HepG2 (cell line): ENCODE measurements around the gene PYGL. TPM values are rescaled to one million over a fixed set of nuclear protein-coding genes. Genes with fewer than 3 reads are reported as not detected.

ENCODE experiments used
- E2F5 ChIP-seq: sonication (generic); formaldehyde crosslinking; conservative IDR thresholded peaks from 2 replicates; pipeline ENCODE4 v1.4.0; 2020; ENCODE audit warnings: missing genetic modification reagents
- ELF4 ChIP-seq: sonication (generic); formaldehyde crosslinking; IDR thresholded peaks from 2 replicates; pipeline ENCODE4 v1.5.0; 2020; ENCODE audit warnings: missing genetic modification reagents, mild to moderate bottlenecking, moderate library complexity, borderline replicate concordance
- HNRNPUL1 ChIP-seq: fragments of 200-400 bp; formaldehyde crosslinking; IDR thresholded peaks from 2 replicates; pipeline ENCODE4 v1.6.1; 2017; ENCODE audit warnings: low read depth, mild to moderate bottlenecking, low read length, moderate library complexity
- IKZF4 ChIP-seq: sonication (generic); formaldehyde crosslinking; IDR thresholded peaks from 2 replicates; pipeline ENCODE4 v1.5.1; 2020; ENCODE audit warnings: borderline replicate concordance, mild to moderate bottlenecking, low read depth, missing genetic modification reagents; ENCODE audit errors: not compliant biosample characterization
- NR0B2 ChIP-seq: sonication (generic); formaldehyde crosslinking; IDR thresholded peaks from 2 replicates; pipeline ENCODE4 v1.4.0; 2020; ENCODE audit warnings: mild to moderate bottlenecking, missing genetic modification reagents
- NR2F1 ChIP-seq, 2 experiments: fragments of 450-650 bp in 1 of 2; formaldehyde crosslinking in 1 of 2; IDR thresholded peaks; 2 replicates each; pipeline versions ENCODE4 v1.5.0 to v1.6.1; 2016 to 2020; ENCODE audit warnings: mild to moderate bottlenecking in 1 of 2, missing compliant biosample characterization in 1 of 2, missing genetic modification reagents in 1 of 2, moderate library complexity in 1 of 2
- POLR2A ChIP-seq, 2 experiments: IDR thresholded peaks; 2 replicates each; pipeline ENCODE4 v1.6.1; 2011; ENCODE audit warnings: low read depth in 2 of 2, low read length in 2 of 2, mild to moderate bottlenecking in 1 of 2, moderate library complexity in 1 of 2; ENCODE audit not compliant: insufficient read depth in 1 of 2
- SMAD9 ChIP-seq: sonication (generic); formaldehyde crosslinking; IDR thresholded peaks from 2 replicates; pipeline ENCODE4 v1.5.1; 2020; ENCODE audit warnings: mild to moderate bottlenecking, missing genetic modification reagents
- SMARCE1 ChIP-seq: fragments of 450-650 bp; IDR thresholded peaks from 2 replicates; pipeline ENCODE4 v1.6.1; 2017; ENCODE audit warnings: borderline replicate concordance
- WIZ ChIP-seq: sonication (generic); formaldehyde crosslinking; IDR thresholded peaks from 2 replicates; pipeline ENCODE4 v1.5.1; 2020; ENCODE audit warnings: mild to moderate bottlenecking, missing genetic modification reagents
- ZNF510 ChIP-seq: sonication (generic); formaldehyde crosslinking; IDR thresholded peaks from 2 replicates; pipeline ENCODE4 v1.4.0; 2020; ENCODE audit warnings: low read depth, mild to moderate bottlenecking, missing genetic modification reagents
- ZNF580 ChIP-seq: IDR thresholded peaks from 2 replicates; pipeline ENCODE4 v1.6.1; 2016; ENCODE audit warnings: low read depth, borderline replicate concordance
- ZNF788 ChIP-seq: sonication (generic); formaldehyde crosslinking; IDR thresholded peaks from 2 replicates; pipeline ENCODE4 v1.5.0; 2020; ENCODE audit warnings: mild to moderate bottlenecking, missing genetic modification reagents, borderline replicate concordance
- polyA plus RNA-seq, 8 experiments: library from polyadenylated mRNA; depleted of rRNA in 3 of 8; stranded (reverse) in 7 of 8; unstranded in 1 of 8; fragments of >200 nt; fragmentation: Illumina TruSeq in 4 of 8; extraction: Trizol in 4 of 8; gene quantifications; 2 replicates each; pipeline versions ENCODE4 v1.2.1 to v1.2.3, GENCODE V29; 2011 to 2016; ENCODE audit warnings: low read depth in 4 of 8, missing spikeins in 1 of 8, mixed read lengths in 1 of 8; ENCODE audit not compliant: insufficient read depth in 1 of 8
- total RNA-seq, 5 experiments: library from RNA; depleted of rRNA; stranded (reverse); fragments of >200 nt; fragmentation: Illumina TruSeq; extraction: Trizol; gene quantifications; 2 replicates each; pipeline ENCODE4 v1.2.3, GENCODE V29; 2016; ENCODE audit warnings: low read depth in 1 of 5
- TF ChIP-seq, protein P1 (sequence below): sonication (generic); formaldehyde crosslinking; IDR thresholded peaks from 2 replicates; pipeline ENCODE4 v1.5.0; 2020; ENCODE audit warnings: missing genetic modification reagents, mild to moderate bottlenecking, borderline replicate concordance
- TF ChIP-seq, protein P2 (sequence below): sonication (generic); formaldehyde crosslinking; IDR thresholded peaks from 2 replicates; pipeline ENCODE4 v1.5.0; 2020; ENCODE audit warnings: mild to moderate bottlenecking, missing genetic modification reagents, borderline replicate concordance
- TF ChIP-seq, protein P3 (sequence below): sonication (generic); formaldehyde crosslinking; IDR thresholded peaks from 2 replicates; pipeline ENCODE4 v1.4.0; 2020; ENCODE audit warnings: missing genetic modification reagents

The PYGL gene
- total and polyA plus RNA-seq, 2 of the 13 experiments (the other 11 are each of a cell fraction or from before 2014, with no cell fraction given), result 98.4 to 110 TPM

- TF ChIP-seq ZNF788 (CRISPR knock-in tag) (no peak), WIZ (CRISPR knock-in tag) (no peak), IKZF4 (CRISPR knock-in tag) (no peak), SMARCE1 (no peak), NR0B2 (CRISPR knock-in tag) (no peak), NR2F1 (CRISPR knock-in tag; IDR thresholded peaks at IDR 0.05) (no peak), HNRNPUL1 (no peak), ZNF580 (CRISPR knock-in tag) (peak; percentile 43; the same call in 1 of the 2 replicates), SMAD9 (no peak), ELF4 (no peak), ZNF510 (CRISPR knock-in tag) (no peak), E2F5 (CRISPR knock-in tag) (no peak), POLR2A (IDR thresholded peaks at IDR 0.05; ENCODE audit: insufficient read depth in 1 of 2, low read depth in 2 of 2, low read length in 2 of 2) (peak; percentile 26 to 67; a peak in 2 of 4 replicates)
- TF ChIP-seq, protein P1, sequence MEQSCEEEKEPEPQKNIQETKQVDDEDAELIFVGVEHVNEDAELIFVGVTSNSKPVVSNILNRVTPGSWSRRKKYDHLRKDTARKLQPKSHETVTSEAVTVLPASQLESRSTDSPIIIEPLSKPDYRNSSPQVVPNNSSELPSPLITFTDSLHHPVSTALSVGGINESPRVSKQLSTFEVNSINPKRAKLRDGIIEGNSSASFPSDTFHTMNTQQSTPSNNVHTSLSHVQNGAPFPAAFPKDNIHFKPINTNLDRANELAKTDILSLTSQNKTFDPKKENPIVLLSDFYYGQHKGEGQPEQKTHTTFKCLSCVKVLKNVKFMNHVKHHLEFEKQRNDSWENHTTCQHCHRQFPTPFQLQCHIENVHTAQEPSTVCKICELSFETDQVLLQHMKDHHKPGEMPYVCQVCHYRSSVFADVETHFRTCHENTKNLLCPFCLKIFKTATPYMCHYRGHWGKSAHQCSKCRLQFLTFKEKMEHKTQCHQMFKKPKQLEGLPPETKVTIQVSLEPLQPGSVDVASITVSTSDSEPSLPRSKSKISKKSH (CRISPR knock-in tag), result peak; percentile 75; the same call in 1 of the 2 replicates
- TF ChIP-seq, protein P2, sequence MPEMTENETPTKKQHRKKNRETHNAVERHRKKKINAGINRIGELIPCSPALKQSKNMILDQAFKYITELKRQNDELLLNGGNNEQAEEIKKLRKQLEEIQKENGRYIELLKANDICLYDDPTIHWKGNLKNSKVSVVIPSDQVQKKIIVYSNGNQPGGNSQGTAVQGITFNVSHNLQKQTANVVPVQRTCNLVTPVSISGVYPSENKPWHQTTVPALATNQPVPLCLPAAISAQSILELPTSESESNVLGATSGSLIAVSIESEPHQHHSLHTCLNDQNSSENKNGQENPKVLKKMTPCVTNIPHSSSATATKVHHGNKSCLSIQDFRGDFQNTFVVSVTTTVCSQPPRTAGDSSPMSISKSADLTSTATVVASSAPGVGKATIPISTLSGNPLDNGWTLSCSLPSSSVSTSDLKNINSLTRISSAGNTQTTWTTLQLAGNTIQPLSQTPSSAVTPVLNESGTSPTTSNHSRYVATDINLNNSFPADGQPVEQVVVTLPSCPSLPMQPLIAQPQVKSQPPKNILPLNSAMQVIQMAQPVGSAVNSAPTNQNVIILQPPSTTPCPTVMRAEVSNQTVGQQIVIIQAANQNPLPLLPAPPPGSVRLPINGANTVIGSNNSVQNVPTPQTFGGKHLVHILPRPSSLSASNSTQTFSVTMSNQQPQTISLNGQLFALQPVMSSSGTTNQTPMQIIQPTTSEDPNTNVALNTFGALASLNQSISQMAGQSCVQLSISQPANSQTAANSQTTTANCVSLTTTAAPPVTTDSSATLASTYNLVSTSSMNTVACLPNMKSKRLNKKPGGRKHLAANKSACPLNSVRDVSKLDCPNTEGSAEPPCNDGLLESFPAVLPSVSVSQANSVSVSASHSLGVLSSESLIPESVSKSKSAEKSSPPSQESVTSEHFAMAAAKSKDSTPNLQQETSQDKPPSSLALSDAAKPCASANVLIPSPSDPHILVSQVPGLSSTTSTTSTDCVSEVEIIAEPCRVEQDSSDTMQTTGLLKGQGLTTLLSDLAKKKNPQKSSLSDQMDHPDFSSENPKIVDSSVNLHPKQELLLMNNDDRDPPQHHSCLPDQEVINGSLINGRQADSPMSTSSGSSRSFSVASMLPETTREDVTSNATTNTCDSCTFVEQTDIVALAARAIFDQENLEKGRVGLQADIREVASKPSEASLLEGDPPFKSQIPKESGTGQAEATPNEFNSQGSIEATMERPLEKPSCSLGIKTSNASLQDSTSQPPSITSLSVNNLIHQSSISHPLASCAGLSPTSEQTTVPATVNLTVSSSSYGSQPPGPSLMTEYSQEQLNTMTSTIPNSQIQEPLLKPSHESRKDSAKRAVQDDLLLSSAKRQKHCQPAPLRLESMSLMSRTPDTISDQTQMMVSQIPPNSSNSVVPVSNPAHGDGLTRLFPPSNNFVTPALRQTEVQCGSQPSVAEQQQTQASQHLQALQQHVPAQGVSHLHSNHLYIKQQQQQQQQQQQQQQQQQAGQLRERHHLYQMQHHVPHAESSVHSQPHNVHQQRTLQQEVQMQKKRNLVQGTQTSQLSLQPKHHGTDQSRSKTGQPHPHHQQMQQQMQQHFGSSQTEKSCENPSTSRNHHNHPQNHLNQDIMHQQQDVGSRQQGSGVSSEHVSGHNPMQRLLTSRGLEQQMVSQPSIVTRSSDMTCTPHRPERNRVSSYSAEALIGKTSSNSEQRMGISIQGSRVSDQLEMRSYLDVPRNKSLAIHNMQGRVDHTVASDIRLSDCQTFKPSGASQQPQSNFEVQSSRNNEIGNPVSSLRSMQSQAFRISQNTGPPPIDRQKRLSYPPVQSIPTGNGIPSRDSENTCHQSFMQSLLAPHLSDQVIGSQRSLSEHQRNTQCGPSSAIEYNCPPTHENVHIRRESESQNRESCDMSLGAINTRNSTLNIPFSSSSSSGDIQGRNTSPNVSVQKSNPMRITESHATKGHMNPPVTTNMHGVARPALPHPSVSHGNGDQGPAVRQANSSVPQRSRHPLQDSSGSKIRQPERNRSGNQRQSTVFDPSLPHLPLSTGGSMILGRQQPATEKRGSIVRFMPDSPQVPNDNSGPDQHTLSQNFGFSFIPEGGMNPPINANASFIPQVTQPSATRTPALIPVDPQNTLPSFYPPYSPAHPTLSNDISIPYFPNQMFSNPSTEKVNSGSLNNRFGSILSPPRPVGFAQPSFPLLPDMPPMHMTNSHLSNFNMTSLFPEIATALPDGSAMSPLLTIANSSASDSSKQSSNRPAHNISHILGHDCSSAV (CRISPR knock-in tag), result no peak
- TF ChIP-seq, protein P3, sequence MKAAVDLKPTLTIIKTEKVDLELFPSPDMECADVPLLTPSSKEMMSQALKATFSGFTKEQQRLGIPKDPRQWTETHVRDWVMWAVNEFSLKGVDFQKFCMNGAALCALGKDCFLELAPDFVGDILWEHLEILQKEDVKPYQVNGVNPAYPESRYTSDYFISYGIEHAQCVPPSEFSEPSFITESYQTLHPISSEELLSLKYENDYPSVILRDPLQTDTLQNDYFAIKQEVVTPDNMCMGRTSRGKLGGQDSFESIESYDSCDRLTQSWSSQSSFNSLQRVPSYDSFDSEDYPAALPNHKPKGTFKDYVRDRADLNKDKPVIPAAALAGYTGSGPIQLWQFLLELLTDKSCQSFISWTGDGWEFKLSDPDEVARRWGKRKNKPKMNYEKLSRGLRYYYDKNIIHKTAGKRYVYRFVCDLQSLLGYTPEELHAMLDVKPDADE (CRISPR knock-in tag), result no peak
Observed at GRCh38 chr14:50943261-50943942, 881 bp downstream of the PYGL start (continued).
